ENCODE data around the gene CCDC93.

Gene CCDC93

GRCh38 chr2:117963446-117963845 is 50.4 kb downstream of the CCDC93 start:
- no peak for DNase-seq (ENCODE audit: low read depth)
- no peak overlapping the region for H3K4me3 ChIP-seq (ENCODE audit: low read depth, low read length)

GRCh38 chr2:117961201-117961600 is 52.7 kb downstream of the CCDC93 start:
- DNase-seq (ENCODE audit: low read depth), result no peak
- no peak overlapping the region for H3K4me3 ChIP-seq (ENCODE audit: low read depth, low read length)

- no peak for DNase-seq (ENCODE audit: low read depth)
- H3K4me3 ChIP-seq (ENCODE audit: low read depth, low read length), result no peak overlapping the region
Measured at GRCh38 chr2:117960231-117960630, 53.6 kb downstream of the CCDC93 start.

- H3K4me3 ChIP-seq (ENCODE audit: low read depth, low read length), result no peak overlapping the region
- no peak for DNase-seq (ENCODE audit: low read depth)
Measured at GRCh38 chr2:117958186-117958585, 55.7 kb downstream of the CCDC93 start.

- H3K4me3 ChIP-seq (ENCODE audit: low read depth, low read length), result no peak overlapping the region
- DNase-seq (ENCODE audit: low read depth), result no peak
Measured at GRCh38 chr2:117957616-117958015, 56.3 kb downstream of the CCDC93 start.

- DNase-seq (ENCODE audit: low read depth), result no peak
- no peak overlapping the region for H3K4me3 ChIP-seq (ENCODE audit: low read depth, low read length)
Measured at GRCh38 chr2:117956036-117956796, 57.7 kb downstream of the CCDC93 start.

GRCh38 chr2:117953231-117953630 is 60.6 kb downstream of the CCDC93 start:
- no peak overlapping the region for H3K4me3 ChIP-seq (ENCODE audit: low read depth, low read length)
- no peak for DNase-seq (ENCODE audit: low read depth)

GRCh38 chr2:117952701-117953100 is 61.2 kb downstream of the CCDC93 start:
- no peak overlapping the region for H3K4me3 ChIP-seq (ENCODE audit: low read depth, low read length)

GRCh38 chr2:117952228-117952627 is 61.6 kb downstream of the CCDC93 start:
- no peak for DNase-seq (ENCODE audit: low read depth)
- H3K4me3 ChIP-seq (ENCODE audit: low read depth, low read length), result no peak overlapping the region

More at GRCh38 chr2:117952701-117953100, 61.2 kb downstream of the CCDC93 start:
- DNase-seq (ENCODE audit: low read depth), result no peak

GRCh38 chr2:117949806-117950205 is 64.1 kb downstream of the CCDC93 start:
- no peak overlapping the region for H3K4me3 ChIP-seq (ENCODE audit: low read depth, low read length)
- DNase-seq (ENCODE audit: low read depth), result no peak

- no peak overlapping the region for H3K4me3 ChIP-seq (ENCODE audit: low read depth, low read length)
- no peak for DNase-seq (ENCODE audit: low read depth)
Measured at GRCh38 chr2:117948615-117949014, 65.3 kb downstream of the CCDC93 start.

- no peak overlapping the region for H3K4me3 ChIP-seq (ENCODE audit: low read depth, low read length)
- DNase-seq (ENCODE audit: low read depth), result no peak
Measured at GRCh38 chr2:117945296-117945695, 68.6 kb downstream of the CCDC93 start.

- DNase-seq (ENCODE audit: low read depth), result no peak
- H3K4me3 ChIP-seq (ENCODE audit: low read depth, low read length), result no peak overlapping the region
Measured at GRCh38 chr2:117944816-117945215, 69.1 kb downstream of the CCDC93 start.

- H3K4me3 ChIP-seq (ENCODE audit: low read depth, low read length), result no peak overlapping the region
- DNase-seq (ENCODE audit: low read depth), result peak; percentile 58
Measured at GRCh38 chr2:117943013-117943672, 70.7 kb downstream of the CCDC93 start.

- no peak overlapping the region for H3K4me3 ChIP-seq (ENCODE audit: low read depth, low read length)
- no peak for DNase-seq (ENCODE audit: low read depth)
Measured at GRCh38 chr2:117942551-117942950, 71.3 kb downstream of the CCDC93 start.

GRCh38 chr2:117941693-117942092 is 72.2 kb downstream of the CCDC93 start:
- no peak for DNase-seq (ENCODE audit: low read depth)
- H3K4me3 ChIP-seq (ENCODE audit: low read depth, low read length), result no peak overlapping the region

- DNase-seq (ENCODE audit: low read depth), result no peak
- H3K4me3 ChIP-seq (ENCODE audit: low read depth, low read length), result no peak overlapping the region
Measured at GRCh38 chr2:117940436-117940835, 73.4 kb downstream of the CCDC93 start.

- DNase-seq (ENCODE audit: low read depth), result no peak
- H3K4me3 ChIP-seq (ENCODE audit: low read depth, low read length), result no peak overlapping the region
Measured at GRCh38 chr2:117938611-117939010, 75.3 kb downstream of the CCDC93 start.

GRCh38 chr2:117936871-117937428 is 76.9 kb downstream of the CCDC93 start:
- H3K4me3 ChIP-seq (ENCODE audit: low read depth, low read length), result no peak overlapping the region
- DNase-seq (ENCODE audit: low read depth), result no peak

GRCh38 chr2:117935954-117936353 is 77.9 kb downstream of the CCDC93 start:
- H3K4me3 ChIP-seq (ENCODE audit: low read depth, low read length), result no peak overlapping the region
- no peak for DNase-seq (ENCODE audit: low read depth)

- no peak for DNase-seq (ENCODE audit: low read depth)
- H3K4me3 ChIP-seq (ENCODE audit: low read depth, low read length), result no peak overlapping the region
Measured at GRCh38 chr2:117935456-117935855, 78.4 kb downstream of the CCDC93 start.
